ENCODE results near the gene NLRP2B. TPM values are rescaled to one million over a fixed set of nuclear protein-coding genes. Genes with fewer than 3 reads are reported as not detected.
"Not testable (repeated sequence)": the region's sequence is repeated elsewhere in the genome, so short reads cannot be mapped to it uniquely, and the experiment has no call there.

The NLRP2B gene
- total and polyA plus RNA-seq, 4 donors = 0.16 to 0.27 TPM; not detected in 2

DNA sequence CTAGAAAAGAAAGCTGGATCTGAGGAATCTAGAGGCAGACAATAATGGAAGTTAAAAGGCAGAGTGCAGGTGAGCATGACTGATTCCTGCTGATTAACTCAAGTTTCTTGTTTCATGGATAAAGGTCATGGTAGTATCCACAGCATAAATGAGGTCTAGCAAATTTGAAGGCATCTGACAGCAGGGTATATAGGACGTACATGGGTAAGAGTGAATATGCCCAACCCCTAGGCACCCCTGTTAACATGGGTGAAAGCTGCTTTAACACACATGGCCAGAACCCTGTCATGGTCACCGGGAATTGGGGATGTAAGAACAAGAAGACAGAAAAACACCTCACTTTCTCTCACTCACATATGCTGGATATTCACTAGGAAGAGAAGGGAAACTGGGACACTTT is 25.0 kb downstream of the NLRP2B start:
- no peak for ATAC-seq (ENCODE audit: low FRiP score)
- no peak overlapping the region for H3K4me3 ChIP-seq (ENCODE audit: low read length in 2 of 2)
- no peak for DNase-seq
- no peaks in the 10 kb centered on the region for H3K27me3 ChIP-seq (ENCODE audit: control insufficient read depth in 1 of 2, insufficient read depth in 2 of 2, low read length in 1 of 2)
- 80 to 87% methylated on average over 2 of the region's 2 CpGs for WGBS, 2 donors
- H3K27ac ChIP-seq (ENCODE audit: low read depth in 1 of 2, low read length in 2 of 2) = no peak overlapping the region
- H3K9me3 ChIP-seq (ENCODE audit: control insufficient read depth, low read length) = peaks cover 1% of the 10 kb centered on the region
- no peaks in the 10 kb centered on the region for H3K36me3 ChIP-seq (ENCODE audit: control insufficient read depth in 1 of 2, insufficient read depth in 2 of 2, low read length in 1 of 2)
- intact Hi-C loops (cut with DNase I) = no loop called here
- no peaks in the 10 kb centered on the region for H3K4me1 ChIP-seq (ENCODE audit: control insufficient read depth in 1 of 2, insufficient read depth in 2 of 2, low read length in 2 of 2)

DNA sequence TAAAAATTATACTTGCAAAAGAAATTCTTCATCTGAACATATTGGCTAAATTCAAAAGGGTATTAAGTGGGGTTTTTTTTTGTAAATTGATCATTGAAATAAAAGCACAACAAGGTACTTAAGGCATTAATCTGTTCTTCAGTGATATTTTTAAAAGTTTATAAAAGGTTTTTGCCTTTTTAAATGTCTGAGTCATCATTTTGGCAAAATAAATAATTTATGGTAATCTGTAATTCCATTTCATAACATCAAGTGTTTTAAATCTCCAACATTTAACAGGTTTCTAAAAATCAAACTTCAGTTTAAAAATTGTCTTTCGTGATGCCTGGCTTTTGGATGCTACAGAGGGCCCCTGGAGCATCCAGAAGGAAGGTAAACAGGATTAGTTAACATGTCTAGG is 27.4 kb downstream of the NLRP2B start:
- ATAC-seq (ENCODE audit: low FRiP score) (no peak), DNase-seq (no peak)
- no peak overlapping the region for H3K27ac ChIP-seq (ENCODE audit: low read depth in 1 of 2, low read length in 2 of 2)
- H3K4me1 ChIP-seq (ENCODE audit: control insufficient read depth in 1 of 2, insufficient read depth in 2 of 2, low read length in 2 of 2) = no peaks in the 10 kb centered on the region
- H3K4me3 ChIP-seq (ENCODE audit: low read length in 2 of 2) = no peak overlapping the region
- H3K36me3 ChIP-seq (ENCODE audit: control insufficient read depth in 1 of 2, insufficient read depth in 2 of 2, low read length in 1 of 2) = no peaks in the 10 kb centered on the region
- no peaks in the 10 kb centered on the region for H3K27me3 ChIP-seq (ENCODE audit: control insufficient read depth in 1 of 2, insufficient read depth in 2 of 2, low read length in 1 of 2)
- H3K9me3 ChIP-seq (ENCODE audit: control insufficient read depth, low read length) = peaks cover 1% of the 10 kb centered on the region
- WGBS, 2 donors = 35 to 68% methylated on average over 1 of the region's 1 CpG
- intact Hi-C loops (cut with DNase I) = no loop called here

DNA sequence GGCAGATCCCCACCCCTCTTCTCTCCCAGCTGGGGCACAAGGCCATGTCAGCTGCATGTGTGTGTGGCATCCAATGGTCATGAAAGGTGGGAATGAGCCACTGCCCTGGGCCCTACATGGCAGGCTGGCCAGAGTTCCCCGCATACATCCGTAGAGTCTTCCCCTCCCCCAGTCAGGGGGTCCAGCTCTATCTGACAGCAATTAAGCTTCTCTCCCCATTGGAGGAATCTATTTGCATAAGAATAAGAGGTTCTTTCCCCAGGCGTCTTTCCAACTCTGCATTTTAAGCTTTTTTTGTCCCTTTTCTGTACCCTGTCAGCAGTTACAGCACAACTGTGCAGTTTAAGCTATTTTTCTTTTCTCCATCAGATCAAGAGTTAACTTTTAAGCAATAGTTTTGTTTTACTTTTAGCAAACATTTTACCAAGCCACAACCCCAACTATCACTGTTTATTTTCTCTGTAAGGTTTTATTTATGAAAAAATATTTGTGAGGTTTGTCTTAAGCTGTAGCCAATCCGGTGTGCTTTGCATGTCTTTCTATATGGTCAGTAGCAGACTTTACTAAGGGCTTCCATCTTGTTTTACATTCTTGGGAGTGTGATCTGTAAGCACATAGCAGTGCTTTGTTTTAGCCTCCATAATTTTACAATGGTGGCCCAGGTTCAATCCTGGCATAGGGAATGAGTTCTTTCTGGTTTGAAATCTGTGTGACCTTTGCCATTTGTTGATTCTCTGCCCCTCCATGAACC is 28.7 kb downstream of the NLRP2B start:
- no peaks in the 10 kb centered on the region for H3K36me3 ChIP-seq (ENCODE audit: control insufficient read depth in 1 of 2, insufficient read depth in 2 of 2, low read length in 1 of 2)
- no peaks in the 10 kb centered on the region for H3K4me1 ChIP-seq (ENCODE audit: control insufficient read depth in 1 of 2, insufficient read depth in 2 of 2, low read length in 2 of 2)
- H3K27me3 ChIP-seq (ENCODE audit: control insufficient read depth in 1 of 2, insufficient read depth in 2 of 2, low read length in 1 of 2) = no peaks in the 10 kb centered on the region
- WGBS, 2 donors = 58 to 71% methylated on average over 4 of the region's 4 CpGs
- no peak for DNase-seq
- no peak overlapping the region for H3K27ac ChIP-seq (ENCODE audit: low read depth in 1 of 2, low read length in 2 of 2)
- intact Hi-C loops (cut with DNase I) = no loop called here
- H3K9me3 ChIP-seq (ENCODE audit: control insufficient read depth, low read length) = peaks cover 1% of the 10 kb centered on the region
- no peak overlapping the region for H3K4me3 ChIP-seq (ENCODE audit: low read length in 2 of 2)
- ATAC-seq (ENCODE audit: low FRiP score) = no peak

DNA sequence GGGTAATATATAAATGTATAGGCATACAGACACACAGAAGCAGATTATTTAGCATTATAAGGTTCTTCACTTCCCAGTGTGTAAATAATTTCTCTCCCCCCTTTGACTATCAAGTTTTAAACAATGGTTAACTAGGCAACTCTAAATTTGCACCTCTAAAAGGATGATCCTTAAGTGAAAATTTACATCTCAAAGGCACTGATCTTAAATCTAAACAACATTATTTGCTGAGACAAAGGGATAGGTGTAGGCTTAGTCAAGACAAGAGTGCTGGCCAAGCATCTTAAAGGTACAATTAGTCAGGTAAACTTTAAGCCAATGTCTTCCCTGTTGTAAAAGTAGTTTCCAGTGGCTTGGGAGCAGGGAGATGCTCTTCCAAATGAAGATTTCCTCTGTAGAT is 33.0 kb downstream of the NLRP2B start:
- no peak for DNase-seq
- Histone ChIP-seq H3K9me3 (ENCODE audit: control insufficient read depth, low read length) (no peaks in the 10 kb centered on the region), H3K27me3 (ENCODE audit: control insufficient read depth in 1 of 2, insufficient read depth in 2 of 2, low read length in 1 of 2) (no peaks in the 10 kb centered on the region), H3K4me3 (ENCODE audit: low read length in 2 of 2) (no peak overlapping the region), H3K4me1 (ENCODE audit: control insufficient read depth in 1 of 2, insufficient read depth in 2 of 2, low read length in 2 of 2) (no peaks in the 10 kb centered on the region), H3K36me3 (ENCODE audit: control insufficient read depth in 1 of 2, insufficient read depth in 2 of 2, low read length in 1 of 2) (no peaks in the 10 kb centered on the region), H3K27ac (ENCODE audit: low read depth in 1 of 2, low read length in 2 of 2) (no peak overlapping the region)
- ATAC-seq (ENCODE audit: low FRiP score) = no peak
- intact Hi-C loops (cut with DNase I) = no loop called here

DNA sequence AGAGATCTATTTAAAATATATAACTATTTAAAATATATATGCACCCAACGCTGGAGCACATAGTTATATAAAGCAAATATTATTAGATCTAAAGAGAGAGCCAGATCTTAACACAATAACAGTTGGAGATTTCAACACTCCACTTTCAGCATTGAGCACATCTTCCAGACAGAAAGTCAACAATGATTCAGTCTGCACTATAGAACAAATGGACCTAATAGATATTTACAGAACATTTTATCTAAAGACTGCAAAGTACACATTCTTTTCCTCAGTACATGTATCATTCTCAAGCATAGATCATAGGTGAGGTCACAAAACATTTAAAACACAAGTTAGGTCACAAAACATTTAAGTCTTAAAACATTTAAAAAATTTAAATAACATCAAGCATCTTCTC is 36.4 kb downstream of the NLRP2B start:
- intact Hi-C loops (cut with DNase I) = no loop called here

DNA sequence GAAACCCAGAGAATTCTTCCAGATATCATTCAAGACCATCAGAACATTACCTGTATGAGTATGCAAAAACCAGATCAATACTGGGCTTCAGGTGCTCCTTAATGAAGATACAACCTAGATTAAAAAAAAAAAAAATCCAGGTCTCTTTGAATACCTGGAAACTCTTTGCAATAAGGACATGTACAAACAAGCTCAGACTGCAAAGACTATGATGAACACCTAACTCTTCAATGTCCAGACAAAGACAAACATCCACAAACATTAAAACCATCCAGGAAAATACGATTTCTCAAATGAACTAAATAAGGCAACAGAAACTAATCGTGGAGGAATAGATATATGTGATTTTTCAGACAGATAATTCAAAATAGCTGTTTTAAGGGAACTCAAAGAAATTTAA is 38.7 kb downstream of the NLRP2B start:
- H3K27ac ChIP-seq (ENCODE audit: low read depth in 1 of 2, low read length in 2 of 2) = no peak overlapping the region
- H3K4me3 ChIP-seq (ENCODE audit: low read length in 2 of 2) = no peak overlapping the region
- H3K4me1 ChIP-seq (ENCODE audit: control insufficient read depth in 1 of 2, insufficient read depth in 2 of 2, low read length in 2 of 2) = no peaks in the 10 kb centered on the region
- H3K36me3 ChIP-seq (ENCODE audit: control insufficient read depth in 1 of 2, insufficient read depth in 2 of 2, low read length in 1 of 2) = no peaks in the 10 kb centered on the region
- DNase-seq = no peak
- no peak for ATAC-seq (ENCODE audit: low FRiP score)
- 42 to 79% methylated on average over 2 of the region's 2 CpGs for WGBS, 2 donors
- intact Hi-C loops (cut with DNase I) = no loop called here
- H3K9me3 ChIP-seq (ENCODE audit: control insufficient read depth, low read length) = peaks cover 2% of the 10 kb centered on the region
- H3K27me3 ChIP-seq (ENCODE audit: control insufficient read depth in 1 of 2, insufficient read depth in 2 of 2, low read length in 1 of 2) = no peaks in the 10 kb centered on the region

More for the DNA sequence above, 36.4 kb downstream of the NLRP2B start:
- Histone ChIP-seq H3K27me3 (ENCODE audit: control insufficient read depth in 1 of 2, insufficient read depth in 2 of 2, low read length in 1 of 2) (no peaks in the 10 kb centered on the region), H3K4me1 (ENCODE audit: control insufficient read depth in 1 of 2, insufficient read depth in 2 of 2, low read length in 2 of 2) (no peaks in the 10 kb centered on the region), H3K36me3 (ENCODE audit: control insufficient read depth in 1 of 2, insufficient read depth in 2 of 2, low read length in 1 of 2) (no peaks in the 10 kb centered on the region), H3K9me3 (ENCODE audit: control insufficient read depth, low read length) (peaks cover 2% of the 10 kb centered on the region), H3K4me3 (ENCODE audit: low read length in 2 of 2) (no peak overlapping the region), H3K27ac (ENCODE audit: low read depth in 1 of 2, low read length in 2 of 2) (no peak overlapping the region)
- WGBS, 2 donors = 46 to 57% methylated on average over 1 of the region's 1 CpG
- ATAC-seq (ENCODE audit: low FRiP score) = no peak
- no peak for DNase-seq

DNA sequence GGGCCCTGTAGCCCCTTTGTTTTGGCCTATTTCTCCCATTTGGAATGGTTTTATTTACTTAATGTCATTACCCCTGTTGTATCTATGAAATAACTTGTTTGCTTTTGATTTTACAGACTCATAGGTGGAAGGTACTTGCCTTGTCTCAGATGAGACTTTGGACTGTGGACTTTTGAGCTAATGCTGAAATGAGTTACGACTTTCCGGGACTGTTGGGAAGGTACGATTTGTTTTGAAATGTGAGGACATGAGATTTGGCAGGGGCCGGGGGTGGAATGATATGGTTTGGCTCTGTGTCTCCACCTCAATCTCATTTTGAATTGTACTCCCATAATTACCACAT is 39.4 kb downstream of the NLRP2B start:
- Histone ChIP-seq H3K9me3 (ENCODE audit: control insufficient read depth, low read length) (peaks cover 2% of the 10 kb centered on the region), H3K4me1 (ENCODE audit: control insufficient read depth in 1 of 2, insufficient read depth in 2 of 2, low read length in 2 of 2) (no peaks in the 10 kb centered on the region), H3K36me3 (ENCODE audit: control insufficient read depth in 1 of 2, insufficient read depth in 2 of 2, low read length in 1 of 2) (no peaks in the 10 kb centered on the region), H3K4me3 (ENCODE audit: low read length in 2 of 2) (no peak overlapping the region), H3K27ac (ENCODE audit: low read depth in 1 of 2, low read length in 2 of 2) (no peak overlapping the region), H3K27me3 (ENCODE audit: control insufficient read depth in 1 of 2, insufficient read depth in 2 of 2, low read length in 1 of 2) (no peaks in the 10 kb centered on the region)
- no peak for ATAC-seq (ENCODE audit: low FRiP score)
- WGBS, 2 donors = 88 to 94% methylated on average over 4 of the region's 4 CpGs
- DNase-seq = no peak
- intact Hi-C loops (cut with DNase I) = no loop called here

DNA sequence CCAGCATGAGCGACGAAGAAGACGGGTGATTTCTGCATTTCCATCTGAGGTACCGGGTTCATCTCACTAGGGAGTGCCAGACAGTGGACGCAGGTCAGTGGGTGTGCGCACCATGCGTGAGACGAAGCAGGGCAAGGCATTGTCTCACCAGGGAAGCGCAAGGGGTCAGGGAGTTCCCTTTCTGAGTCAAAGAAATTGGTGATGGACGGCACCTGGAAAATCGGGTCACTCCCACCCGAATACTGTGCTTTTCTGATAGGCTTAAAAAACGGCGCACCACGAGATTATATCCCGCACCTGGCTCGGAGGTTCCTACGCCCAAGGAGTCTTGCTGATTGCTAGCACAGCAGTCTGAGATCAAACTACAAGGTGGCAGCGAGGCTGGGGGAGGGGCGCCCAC is 50.6 kb downstream of the NLRP2B start:
- ATAC-seq (ENCODE audit: low FRiP score) = not testable (repeated sequence)

More for the DNA sequence above, 50.6 kb downstream of the NLRP2B start:
- H3K4me1 ChIP-seq (ENCODE audit: control insufficient read depth in 1 of 2, insufficient read depth in 2 of 2, low read length in 2 of 2); H3K27ac ChIP-seq (ENCODE audit: low read depth in 1 of 2, low read length in 2 of 2); H3K9me3 ChIP-seq (ENCODE audit: control insufficient read depth, low read length); intact Hi-C loops (cut with DNase I); H3K27me3 ChIP-seq (ENCODE audit: control insufficient read depth in 1 of 2, insufficient read depth in 2 of 2, low read length in 1 of 2); DNase-seq; H3K4me3 ChIP-seq (ENCODE audit: low read length in 2 of 2); H3K36me3 ChIP-seq (ENCODE audit: control insufficient read depth in 1 of 2, insufficient read depth in 2 of 2, low read length in 1 of 2): not testable (repeated sequence)
- WGBS, 2 donors = 97% methylated on average over 20 of the region's 20 CpGs
